Activated CD8-positive, alpha-beta memory T cell treated with anti-CD3 and anti-CD28 coated beads, Interleukin-2, amount 50 U/mL, for 48 hours (primary cell): ENCODE results near the gene GINS3.
A peak's percentile ranks its signal among the peaks of the same experiment; 100 is the strongest.

Experiments
- DNase-seq: peaks from one replicate; pipeline ENCODE4 v3.0.0-alpha.2; 2020

The GINS3 gene

GRCh38 chr16:58392215-58393137, at the start of gene GINS3:
Gene GINS3, plus strand, starts transcription at chr16:58392471. Its CDS starts 131 bp downstream, at chr16:58392602.
- DNase-seq, result peak; percentile 91

- DNase-seq, result no peak
These were observed 48.7 kb upstream of the GINS3 start for GRCh38 chr16:58343562-58343961.

- no peak for DNase-seq
These were observed 46.5 kb upstream of the GINS3 start for GRCh38 chr16:58345574-58346354.

- DNase-seq, result no peak
These were observed 45.4 kb upstream of the GINS3 start for GRCh38 chr16:58346831-58347371.

GRCh38 chr16:58348986-58349385, 43.3 kb upstream of the GINS3 start:
- DNase-seq, result no peak

- no peak for DNase-seq
These were observed 39.6 kb upstream of the GINS3 start for GRCh38 chr16:58352690-58353089.

GRCh38 chr16:58360041-58360634, 32.1 kb upstream of the GINS3 start:
- DNase-seq, result no peak

- DNase-seq, result no peak
These were observed 30.5 kb upstream of the GINS3 start for GRCh38 chr16:58361726-58362125.

- no peak for DNase-seq
These were observed 28.4 kb upstream of the GINS3 start for GRCh38 chr16:58363746-58364393.

- no peak for DNase-seq
These were observed 26.6 kb upstream of the GINS3 start for GRCh38 chr16:58365623-58366022.

GRCh38 chr16:58366247-58367031, 25.8 kb upstream of the GINS3 start:
- no peak for DNase-seq

GRCh38 chr16:58367252-58367651, 25.0 kb upstream of the GINS3 start:
- DNase-seq, result no peak

GRCh38 chr16:58371841-58372240, 20.4 kb upstream of the GINS3 start:
- no peak for DNase-seq

- DNase-seq, result no peak
These were observed 16.9 kb upstream of the GINS3 start for GRCh38 chr16:58375386-58375785.

GRCh38 chr16:58377932-58378331, 14.3 kb upstream of the GINS3 start:
- DNase-seq, result no peak

GRCh38 chr16:58378401-58378800, 13.9 kb upstream of the GINS3 start:
- no peak for DNase-seq

GRCh38 chr16:58379736-58380135, 12.5 kb upstream of the GINS3 start:
- no peak for DNase-seq

GRCh38 chr16:58381661-58382060, 10.6 kb upstream of the GINS3 start:
- DNase-seq, result no peak

GRCh38 chr16:58384437-58385055, 7.7 kb upstream of the GINS3 start:
- no peak for DNase-seq

GRCh38 chr16:58385218-58385773, 7.0 kb upstream of the GINS3 start:
- DNase-seq, result no peak

- no peak for DNase-seq
These were observed 2.5 kb upstream of the GINS3 start for GRCh38 chr16:58389724-58390123.
